ENCODE results near the gene CPNE1.
"Not testable (repeated sequence)": the region's sequence is repeated elsewhere in the genome, so short reads cannot be mapped to it uniquely, and the experiment has no call there.

Gene CPNE1

GRCh38 chr20:35664466-35665206 lies at the start of gene CPNE1, which contains the start of gene RBM12:
Gene CPNE1 (minus strand): TSS chr20:35664900. CDS start chr20:35632923, 31,977 bp downstream.
Gene RBM12 (minus strand): TSS chr20:35664900. CDS start chr20:35655322, 9,578 bp downstream.
- peak within 1 kb of the TSS; percentile 91 for H3K4me3 ChIP-seq (ENCODE audit: low read depth, low read length)
- TF ChIP-seq, protein P1, sequence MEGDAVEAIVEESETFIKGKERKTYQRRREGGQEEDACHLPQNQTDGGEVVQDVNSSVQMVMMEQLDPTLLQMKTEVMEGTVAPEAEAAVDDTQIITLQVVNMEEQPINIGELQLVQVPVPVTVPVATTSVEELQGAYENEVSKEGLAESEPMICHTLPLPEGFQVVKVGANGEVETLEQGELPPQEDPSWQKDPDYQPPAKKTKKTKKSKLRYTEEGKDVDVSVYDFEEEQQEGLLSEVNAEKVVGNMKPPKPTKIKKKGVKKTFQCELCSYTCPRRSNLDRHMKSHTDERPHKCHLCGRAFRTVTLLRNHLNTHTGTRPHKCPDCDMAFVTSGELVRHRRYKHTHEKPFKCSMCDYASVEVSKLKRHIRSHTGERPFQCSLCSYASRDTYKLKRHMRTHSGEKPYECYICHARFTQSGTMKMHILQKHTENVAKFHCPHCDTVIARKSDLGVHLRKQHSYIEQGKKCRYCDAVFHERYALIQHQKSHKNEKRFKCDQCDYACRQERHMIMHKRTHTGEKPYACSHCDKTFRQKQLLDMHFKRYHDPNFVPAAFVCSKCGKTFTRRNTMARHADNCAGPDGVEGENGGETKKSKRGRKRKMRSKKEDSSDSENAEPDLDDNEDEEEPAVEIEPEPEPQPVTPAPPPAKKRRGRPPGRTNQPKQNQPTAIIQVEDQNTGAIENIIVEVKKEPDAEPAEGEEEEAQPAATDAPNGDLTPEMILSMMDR (IDR thresholded peaks at IDR 0.05; ENCODE audit: low read depth, low read length, missing control alignments), result no peak
- in situ Hi-C loops (cut with HindIII; ENCODE audit: low sequenced_read_pairs), result no loop called here
- DNase-seq (ENCODE audit: low read depth), result peak; percentile 82

DNA sequence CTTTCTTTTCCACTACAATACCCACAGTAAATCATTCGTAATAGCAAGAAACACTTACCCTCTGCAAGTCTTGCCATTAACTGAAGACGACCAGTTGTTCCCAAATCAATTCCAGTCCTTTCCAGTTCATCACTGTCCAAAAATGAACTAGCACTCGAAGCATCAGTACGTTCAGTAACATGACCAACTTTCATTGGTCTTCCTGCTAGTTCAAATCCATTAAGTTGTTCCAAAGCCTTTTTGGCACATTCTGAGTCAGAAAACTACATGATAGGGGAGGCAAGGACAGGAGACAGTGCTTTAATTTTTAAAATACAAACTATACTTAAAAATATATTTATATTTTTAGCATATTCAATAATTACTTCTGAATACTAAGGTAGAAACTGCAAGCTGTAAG lies 49.4 kb upstream of the CPNE1 start:
- no peak for DNase-seq (ENCODE audit: low read depth)
- TF ChIP-seq, protein P1 (IDR thresholded peaks at IDR 0.05; ENCODE audit: low read depth, low read length, missing control alignments), result no peak
- H3K4me3 ChIP-seq (ENCODE audit: low read depth, low read length), result no peak overlapping the region
- in situ Hi-C loops (cut with HindIII; ENCODE audit: low sequenced_read_pairs), result no loop called here

GRCh38 chr20:35713120-35713519 lies 48.4 kb upstream of the CPNE1 start:
- in situ Hi-C loops (cut with HindIII; ENCODE audit: low sequenced_read_pairs); H3K4me3 ChIP-seq (ENCODE audit: low read depth, low read length); DNase-seq (ENCODE audit: low read depth): not testable (repeated sequence)

DNA sequence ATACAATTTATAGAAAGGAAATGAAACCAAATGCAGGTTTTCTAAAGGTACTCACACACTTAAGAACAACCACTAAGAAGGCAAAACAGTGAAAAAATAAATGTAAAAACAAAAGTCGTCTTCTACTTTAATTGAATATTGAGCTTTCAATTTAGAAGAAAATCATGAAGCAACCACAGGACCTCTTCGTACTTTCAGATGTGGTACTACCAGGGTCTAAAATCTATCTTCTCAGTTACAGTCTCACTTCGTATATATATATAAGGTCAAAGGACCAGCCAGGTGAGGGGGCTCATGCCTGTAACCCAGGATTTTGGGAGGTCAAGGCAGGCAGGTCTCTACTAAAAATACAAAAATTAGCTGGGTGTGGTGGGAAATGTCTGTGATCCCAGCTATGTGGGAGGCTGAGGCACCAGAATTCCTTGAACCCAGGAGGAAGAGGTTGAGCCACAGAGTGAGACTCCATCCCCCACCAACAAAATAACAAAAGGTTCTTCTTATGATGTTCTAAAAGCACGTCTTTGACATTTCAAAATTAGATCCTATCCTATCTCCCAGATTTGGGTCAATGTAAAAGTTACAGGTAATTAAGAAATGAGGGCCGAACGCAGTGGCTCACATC lies 47.0 kb upstream of the CPNE1 start:
- no peak for DNase-seq (ENCODE audit: low read depth)
- no peak overlapping the region for H3K4me3 ChIP-seq (ENCODE audit: low read depth, low read length)
- TF ChIP-seq, protein P1 (IDR thresholded peaks at IDR 0.05; ENCODE audit: low read depth, low read length, missing control alignments), result no peak
- in situ Hi-C loops (cut with HindIII; ENCODE audit: low sequenced_read_pairs), result no loop called here

DNA sequence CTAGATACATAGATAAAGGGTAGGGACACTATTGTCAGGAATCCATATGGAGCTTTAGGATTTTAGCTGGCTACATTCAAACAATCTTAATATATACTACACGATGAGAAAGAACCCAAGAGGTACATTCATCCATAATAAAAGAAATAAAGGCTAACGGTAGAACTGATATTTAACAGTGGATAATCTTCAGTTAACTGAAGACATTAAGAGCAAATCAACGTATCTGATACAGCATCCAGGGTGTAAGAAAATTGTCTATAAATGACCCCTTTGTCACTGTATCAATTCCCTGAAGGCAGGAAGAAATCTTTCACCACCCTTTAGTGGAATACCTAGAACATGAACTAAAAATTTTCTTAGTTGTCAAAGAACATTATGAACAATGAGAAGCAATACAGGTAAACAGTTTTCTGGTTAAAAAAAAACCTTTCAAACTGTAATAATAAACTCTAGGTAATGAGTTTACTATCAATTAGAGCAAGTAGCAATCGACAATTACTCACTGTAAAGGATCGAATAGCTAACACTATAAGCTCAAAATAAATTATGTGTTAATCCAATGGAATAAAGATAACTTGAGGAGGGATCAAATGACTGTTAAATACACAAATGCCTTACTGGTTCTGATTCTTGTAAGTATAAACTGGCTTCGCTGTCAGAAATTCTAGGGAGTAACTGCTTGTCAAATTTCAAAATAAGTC lies 46.3 kb upstream of the CPNE1 start:
- TF ChIP-seq, protein P1 (IDR thresholded peaks at IDR 0.05; ENCODE audit: low read depth, low read length, missing control alignments), result no peak
- DNase-seq (ENCODE audit: low read depth), result no peak
- no peak overlapping the region for H3K4me3 ChIP-seq (ENCODE audit: low read depth, low read length)
- in situ Hi-C loops (cut with HindIII; ENCODE audit: low sequenced_read_pairs), result no loop called here

DNA sequence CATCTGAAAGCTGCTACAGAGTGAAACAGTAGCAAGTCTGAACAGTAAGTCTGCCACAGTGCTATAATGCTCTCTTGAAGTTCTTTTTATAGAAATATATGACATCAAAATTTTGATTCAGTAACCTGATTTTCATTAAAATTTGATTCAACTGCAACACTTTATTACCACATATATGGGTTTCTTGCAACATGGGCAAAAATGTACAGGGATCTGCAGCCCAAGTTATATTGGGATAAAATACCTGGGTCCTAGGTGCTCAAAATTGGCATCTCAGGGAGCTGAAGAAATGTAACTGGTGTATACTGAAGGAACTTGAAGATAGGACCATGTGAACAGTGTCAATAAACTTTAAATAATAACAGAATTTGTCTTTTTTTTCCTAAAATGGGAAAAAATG lies 45.3 kb upstream of the CPNE1 start:
- H3K4me3 ChIP-seq (ENCODE audit: low read depth, low read length), result no peak overlapping the region
- no peak for DNase-seq (ENCODE audit: low read depth)
- TF ChIP-seq, protein P1 (IDR thresholded peaks at IDR 0.05; ENCODE audit: low read depth, low read length, missing control alignments), result no peak
- in situ Hi-C loops (cut with HindIII; ENCODE audit: low sequenced_read_pairs), result no loop called here
